ENCODE results near the gene SELENOF.
A peak's percentile ranks its signal among the peaks of the same experiment; 100 is the strongest.
"Not testable (repeated sequence)": the region's sequence is repeated elsewhere in the genome, so short reads cannot be mapped to it uniquely, and the experiment has no call there.

The SELENOF gene

DNA sequence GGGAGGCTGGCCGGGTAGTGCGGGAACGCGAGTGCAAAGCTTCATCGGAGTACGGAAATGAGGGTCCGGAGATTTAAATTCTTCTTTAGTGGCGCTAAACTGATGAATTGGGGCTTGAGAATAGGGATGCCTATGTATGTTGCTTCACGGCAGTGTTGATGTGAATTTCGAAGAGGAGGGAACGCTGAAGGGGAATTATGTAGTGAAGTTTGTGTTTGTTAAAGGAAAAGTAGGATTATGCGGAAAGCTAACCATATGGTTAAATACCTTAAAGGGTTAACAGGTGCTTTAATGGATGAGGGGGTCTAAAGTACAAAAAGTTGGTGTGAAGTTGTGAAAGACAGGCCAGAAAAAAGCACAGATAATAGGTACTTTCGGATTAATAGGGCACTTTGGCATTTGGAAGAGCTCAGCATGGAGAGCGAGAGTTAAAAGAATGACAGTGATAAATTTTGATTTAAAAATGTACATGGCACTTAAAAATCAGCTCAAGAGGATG lies 1.9 kb upstream of the SELENOF start:
- DNase-seq, result no peak

DNA sequence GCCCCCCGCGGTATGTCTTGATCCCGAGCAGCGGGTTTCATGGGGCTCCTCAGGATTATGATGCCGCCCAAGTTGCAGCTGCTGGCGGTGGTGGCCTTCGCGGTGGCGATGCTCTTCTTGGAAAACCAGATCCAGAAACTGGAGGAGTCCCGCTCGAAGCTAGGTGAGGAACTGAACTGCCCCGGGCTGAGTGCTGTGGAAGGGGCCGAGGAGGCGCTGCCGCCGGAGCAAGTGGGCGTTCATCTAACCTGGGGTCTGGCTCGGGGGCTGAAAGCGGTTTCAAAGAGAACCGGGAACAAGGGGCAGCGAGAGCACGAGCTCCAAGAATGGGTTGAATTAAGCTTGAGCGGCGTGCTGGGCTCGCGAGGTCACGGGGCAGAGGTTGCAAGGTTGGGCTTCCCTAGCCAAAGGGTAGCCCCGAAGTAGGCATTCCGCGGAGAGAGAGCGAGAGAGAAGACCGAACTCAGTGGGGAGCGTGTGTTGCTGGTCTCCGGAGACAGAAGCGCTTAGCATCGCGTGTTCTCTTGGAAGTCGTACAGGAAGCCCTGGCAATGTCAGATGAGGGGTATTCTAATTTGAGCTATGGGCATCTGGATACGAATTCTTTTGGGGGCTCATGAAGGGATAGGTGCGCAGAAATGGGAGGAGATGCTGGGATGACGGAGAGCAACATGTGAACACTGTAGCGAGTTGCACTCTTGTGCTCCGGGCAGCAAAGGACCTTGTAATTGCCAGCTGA lies 1.2 kb upstream of the SELENOF start:
- DNase-seq, result peak; percentile 53

DNA sequence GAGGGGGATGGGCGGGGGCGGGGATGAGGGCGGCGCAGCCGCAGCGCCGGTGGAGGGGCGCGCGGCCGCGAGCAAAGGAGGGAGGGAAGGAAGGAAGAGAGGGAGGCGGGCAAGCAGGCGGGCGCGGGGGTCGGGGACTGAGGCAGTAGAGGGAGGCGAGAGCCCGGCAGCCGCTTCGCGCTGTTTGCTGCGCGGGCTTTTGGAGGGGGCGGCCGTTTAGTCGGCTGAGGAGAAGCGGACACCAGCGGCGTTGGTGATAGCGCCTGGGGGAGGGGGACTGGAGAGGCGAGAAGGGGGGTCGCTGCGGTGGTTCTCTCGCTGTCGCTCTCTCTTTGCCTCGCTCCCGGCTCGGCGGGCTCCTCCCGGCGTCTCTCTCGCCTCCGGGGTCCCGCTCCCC lies 673 bp upstream of the SELENOF start, which contains the start of gene HS2ST1:
TSS of gene HS2ST1 (plus strand) at position 35 of the 397 bp plus-strand sequence.
- DNase-seq, result no peak

DNA sequence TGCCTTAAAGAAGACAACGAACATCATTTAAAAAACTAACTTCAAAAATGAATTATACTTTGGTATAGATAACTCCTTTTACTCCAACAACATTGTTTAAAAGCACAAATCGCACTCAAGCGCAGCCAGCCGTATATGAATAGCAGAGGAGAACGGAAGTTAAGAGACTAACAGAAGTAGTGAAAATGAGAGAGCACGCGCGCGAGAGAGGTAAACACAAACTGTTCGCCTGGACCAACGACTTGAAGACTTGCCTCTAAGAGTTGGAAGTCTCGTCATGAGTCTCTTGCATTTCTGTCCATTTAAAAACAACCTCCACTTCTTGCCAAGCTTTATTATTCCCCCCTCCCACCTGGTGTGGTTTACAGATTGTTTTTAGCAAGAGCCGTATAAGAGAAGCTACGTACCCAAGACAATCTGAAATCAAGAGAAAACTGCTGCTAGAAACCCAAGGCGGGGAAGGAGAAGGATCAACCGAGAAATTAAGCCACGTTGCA lies 479 bp downstream of the SELENOF start:
- DNase-seq, result peak; percentile 58

DNA sequence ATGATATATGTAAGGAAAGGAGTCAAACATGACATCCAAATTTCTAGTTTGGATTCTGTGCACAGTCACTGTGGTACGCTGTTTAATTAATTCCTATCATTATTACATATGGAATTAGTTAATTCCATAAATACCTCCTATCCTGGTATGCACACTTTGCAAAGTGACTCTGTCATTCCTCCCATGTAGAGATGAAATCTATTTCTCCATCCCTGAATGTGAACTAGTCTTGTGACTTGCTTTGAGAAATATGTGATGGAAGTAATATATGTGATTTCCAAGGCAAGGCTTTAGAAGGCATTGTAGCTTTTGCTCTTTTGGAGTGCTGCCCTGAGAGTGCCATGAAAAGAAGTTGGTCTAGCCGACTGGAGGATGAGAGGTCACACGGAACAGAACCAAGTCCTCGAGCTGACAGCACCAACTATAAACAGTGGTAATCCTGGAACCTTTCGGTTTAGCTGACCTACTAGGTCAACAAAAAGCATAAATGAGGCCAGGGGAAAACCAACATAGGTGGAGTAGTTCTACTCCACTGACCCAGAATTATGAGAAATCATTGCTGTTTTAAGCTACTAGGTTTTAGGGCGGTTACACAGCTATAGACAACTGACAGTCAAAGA lies 1.5 kb downstream of the SELENOF start:
- DNase-seq, result no peak

DNA sequence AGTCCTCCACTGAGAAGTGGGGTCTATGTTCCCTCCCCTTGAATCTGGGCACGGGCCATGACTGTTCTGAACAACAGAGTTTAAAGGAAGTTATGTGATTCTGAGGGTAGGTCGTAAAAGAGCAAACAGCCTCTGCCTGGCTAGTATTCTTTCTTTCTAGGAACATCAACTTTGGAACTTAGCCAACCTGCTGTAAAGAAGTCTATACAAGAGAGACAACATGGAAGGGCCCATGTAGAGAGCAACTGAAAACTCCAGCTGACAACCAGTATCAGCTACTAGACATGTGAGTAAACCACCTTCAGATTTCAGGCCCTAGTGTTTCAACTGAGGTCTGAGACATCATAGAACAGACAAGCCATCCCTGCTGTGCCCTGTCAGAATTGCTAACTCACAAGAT lies 7.5 kb downstream of the SELENOF start:
- DNase-seq, result no peak

DNA sequence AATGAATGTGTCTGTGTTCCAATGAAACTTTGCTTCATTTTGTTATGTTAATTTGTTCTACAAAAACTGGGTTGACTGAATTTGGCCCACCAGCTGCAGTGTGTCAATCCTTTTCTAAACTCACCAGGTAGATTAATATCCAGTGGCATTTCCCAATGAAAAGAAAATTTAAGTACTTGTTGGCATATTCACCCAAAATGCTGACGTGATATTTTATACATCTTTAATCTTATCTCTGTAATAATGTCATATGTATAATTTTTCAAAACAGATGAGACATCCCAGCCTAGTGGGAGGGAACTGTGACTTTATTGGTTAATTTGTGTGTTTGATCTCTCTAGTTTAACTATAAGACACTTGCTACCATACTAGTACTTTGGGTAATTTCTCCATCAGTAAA lies 8.1 kb downstream of the SELENOF start:
- DNase-seq, result no peak

DNA sequence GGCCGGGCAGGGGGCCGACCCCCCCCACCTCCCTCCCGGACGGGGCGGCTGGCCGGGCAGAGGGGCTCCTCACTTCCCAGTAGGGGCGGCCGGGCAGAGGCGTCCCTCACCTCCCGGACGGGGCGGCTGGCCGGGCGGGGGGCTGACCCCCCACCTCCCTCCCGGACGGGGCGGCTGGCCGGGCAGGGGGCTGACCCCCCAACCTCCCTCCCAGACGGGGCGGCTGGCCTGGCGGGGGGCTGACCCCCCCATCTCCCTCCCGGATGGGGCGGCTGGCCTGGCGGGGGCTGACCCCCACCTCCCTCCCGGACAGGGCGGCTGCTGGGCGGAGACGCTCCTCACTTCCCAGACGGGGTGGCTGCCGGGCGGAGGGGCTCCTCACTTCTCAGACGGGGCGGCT lies 14.5 kb downstream of the SELENOF start:
- DNase-seq, result not testable (repeated sequence)

DNA sequence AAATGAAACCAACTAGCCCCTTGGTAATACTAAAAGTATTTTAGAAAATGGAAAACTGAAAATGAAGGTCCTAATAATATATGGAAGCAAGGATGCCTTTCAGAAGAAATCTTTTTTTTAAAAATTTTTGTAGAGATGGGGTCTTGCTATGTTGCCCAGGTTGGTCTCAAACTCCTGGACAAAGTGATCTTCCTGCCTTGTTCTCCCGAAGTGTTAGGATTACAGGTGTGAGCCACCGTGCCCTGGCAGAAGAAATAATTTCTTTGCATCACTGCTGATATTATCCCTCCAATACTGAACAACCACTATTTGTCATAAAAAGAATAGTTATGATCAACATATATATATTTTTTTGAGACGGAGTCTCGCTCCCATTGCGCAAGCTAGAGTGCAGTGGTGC lies 25.6 kb downstream of the SELENOF start:
- no peak for DNase-seq

DNA sequence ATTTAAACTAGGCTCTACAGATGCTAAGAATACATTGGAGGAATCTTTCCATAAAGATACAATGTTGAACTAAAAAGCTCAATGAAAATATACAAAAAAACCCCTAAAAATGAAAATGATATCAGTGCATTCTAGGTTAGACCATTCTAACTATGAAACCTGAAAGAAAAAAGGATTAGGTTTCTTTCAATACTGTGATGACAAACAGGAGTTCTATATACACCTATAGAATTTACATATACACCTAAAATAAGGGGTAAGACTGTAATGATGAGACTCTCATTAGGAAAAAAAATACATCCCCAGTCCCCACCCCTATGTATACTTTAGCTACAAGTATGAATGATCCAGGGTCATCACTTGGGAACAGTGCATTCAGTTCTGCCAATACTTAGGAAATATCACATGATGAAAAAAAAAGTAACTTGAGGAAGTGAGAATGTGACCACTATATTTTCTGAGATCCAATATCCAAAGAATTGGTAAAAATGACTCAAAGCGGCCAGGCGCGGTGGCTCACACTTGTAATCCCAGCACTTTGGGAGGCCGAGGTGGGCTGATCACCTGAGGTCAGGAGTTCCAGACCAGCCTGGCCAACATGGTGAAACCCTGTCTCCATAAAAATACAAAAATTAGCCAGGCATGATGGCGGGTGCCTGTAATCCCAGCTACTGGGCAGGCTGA lies 26.3 kb downstream of the SELENOF start:
- DNase-seq, result no peak

DNA sequence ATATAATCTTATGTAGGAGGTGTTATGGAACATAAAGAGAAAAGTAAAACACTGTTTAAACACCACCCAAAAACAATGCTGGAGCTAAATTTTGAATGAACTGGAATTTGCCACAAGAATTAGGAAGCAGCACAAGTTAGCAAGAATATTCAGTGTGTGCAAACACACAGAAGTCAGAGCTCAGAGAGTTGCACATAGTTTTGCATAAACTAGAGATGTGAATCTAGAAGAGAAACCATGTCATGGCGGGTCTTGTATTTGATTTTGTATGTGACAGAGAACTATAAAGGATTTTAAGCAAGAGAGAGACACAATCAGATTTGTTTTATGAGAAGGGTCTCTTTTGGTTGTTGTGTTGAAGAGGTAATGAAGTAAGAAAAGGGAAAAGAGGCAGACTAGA lies 38.2 kb downstream of the SELENOF start:
- DNase-seq, result no peak

DNA sequence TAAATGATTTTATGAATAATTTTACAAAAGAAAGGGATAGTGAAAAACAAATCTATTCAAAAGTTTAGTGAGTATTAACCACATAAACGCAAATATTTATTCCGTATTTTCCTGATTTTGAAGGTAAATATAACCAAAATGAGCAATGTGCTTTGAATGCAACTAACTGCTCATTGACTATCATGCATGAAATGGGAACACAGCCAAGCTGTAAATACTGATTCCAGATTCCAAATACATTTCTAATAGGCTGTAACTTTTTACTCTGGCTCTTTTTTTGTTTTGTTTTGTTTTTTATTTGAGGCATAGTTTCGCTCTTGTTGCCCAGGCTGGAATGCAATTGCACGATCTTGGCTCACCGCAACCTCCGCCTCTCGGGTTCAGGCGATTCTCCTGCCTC lies 41.8 kb downstream of the SELENOF start:
- no peak for DNase-seq

DNA sequence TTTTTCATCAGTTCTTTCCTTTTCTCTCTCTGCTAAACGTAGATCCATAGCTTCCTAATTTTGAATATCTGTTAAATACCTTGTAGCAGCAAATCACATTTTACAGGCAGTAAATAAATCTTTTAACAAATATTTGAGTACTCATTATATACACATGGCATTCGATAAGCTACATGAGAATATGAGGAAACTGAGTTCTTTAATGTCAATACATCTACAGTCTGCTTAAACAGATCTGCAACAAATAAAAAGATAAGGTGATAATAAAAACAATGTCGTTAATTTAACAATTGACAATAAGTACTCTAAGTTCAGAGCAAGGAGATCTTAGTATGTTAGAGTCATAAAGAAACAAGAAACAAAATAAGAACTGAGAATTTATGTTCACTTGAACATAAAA lies 42.9 kb downstream of the SELENOF start:
- no peak for DNase-seq

DNA sequence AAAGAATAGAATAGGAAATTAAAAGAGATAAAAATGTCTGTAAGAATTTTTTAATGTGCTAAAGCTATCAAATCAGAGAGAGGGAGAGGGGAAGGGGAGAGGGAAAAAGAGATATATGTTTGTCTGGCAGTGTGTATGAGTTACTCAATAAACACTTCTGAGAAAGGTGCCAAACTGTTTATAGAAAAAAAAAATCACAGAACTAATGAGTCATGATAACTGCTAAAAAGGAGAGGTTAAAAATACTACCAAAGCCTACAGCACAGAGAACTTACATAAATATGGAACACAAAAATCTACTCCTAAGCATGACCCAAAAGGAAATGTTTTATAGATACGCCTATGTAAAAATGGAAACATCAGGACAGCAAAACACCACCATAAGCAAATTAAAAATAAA lies 45.4 kb downstream of the SELENOF start:
- no peak for DNase-seq

DNA sequence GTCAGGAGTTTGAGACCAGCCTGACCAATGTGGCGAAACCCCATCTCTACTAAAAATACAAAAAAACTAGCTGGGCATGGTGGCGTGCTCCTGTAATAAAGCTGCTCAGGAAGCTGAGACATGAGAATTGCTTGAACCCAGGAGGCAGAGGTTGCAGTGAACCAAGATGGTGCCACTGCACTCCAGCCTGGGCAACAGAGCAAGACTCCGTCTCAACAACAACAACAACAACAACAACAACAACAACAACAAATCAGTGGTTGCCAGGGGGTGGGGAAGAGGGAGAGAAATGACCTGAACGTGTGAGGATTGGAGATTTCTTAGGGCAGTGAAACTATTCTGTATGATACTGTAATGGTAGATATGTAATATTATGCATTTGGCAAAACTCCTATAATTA lies 46.6 kb downstream of the SELENOF start:
- DNase-seq, result not testable (repeated sequence)

DNA sequence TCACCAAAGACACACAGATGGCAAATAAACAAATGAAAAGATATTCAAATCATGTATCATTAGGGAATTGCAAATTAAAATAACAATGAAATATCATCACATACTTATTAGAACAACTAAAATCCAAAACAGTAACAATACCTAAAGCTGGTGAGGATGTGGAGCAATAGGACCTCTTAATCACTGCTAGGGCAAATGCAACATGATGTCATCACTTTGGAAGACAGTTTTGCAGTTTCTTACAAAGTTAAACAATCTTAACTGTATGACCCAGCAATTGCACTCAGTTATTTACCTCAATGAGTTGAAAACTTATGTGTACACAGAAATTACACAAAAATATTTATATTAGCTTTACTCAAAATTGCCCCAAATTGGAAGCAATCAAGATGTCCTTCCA lies 47.3 kb downstream of the SELENOF start:
- no peak for DNase-seq

DNA sequence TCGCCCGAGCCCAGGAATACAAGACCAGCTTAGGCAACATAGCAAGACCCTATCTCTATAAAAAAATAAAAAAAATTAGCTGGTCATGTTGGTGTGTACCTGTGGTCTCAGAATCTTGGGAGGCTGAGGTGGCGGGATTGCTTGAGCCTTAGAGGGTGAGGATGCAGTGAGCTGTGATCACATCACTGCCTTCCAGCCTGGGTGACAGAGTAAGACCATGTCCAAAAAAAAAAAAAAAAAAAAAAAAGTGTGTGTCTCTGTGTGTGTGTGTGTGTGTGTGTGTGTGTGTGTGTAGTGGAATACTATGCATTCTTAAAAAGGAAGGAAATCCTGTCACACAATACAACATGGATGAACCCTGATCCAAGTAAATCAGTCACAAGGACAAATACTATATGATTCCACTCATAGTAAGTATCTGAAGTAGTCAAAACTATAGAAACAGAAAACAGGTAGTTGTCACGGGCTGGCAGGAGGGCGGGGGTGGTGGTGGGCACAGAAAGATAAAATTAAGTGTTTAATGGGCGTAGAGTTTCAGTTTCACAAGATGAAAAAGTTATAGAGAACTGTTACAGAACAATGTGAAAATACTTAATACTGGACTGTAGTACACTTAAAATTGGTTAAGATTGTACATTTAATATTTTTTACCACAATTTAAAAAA lies 47.8 kb downstream of the SELENOF start:
- no peak for DNase-seq

DNA sequence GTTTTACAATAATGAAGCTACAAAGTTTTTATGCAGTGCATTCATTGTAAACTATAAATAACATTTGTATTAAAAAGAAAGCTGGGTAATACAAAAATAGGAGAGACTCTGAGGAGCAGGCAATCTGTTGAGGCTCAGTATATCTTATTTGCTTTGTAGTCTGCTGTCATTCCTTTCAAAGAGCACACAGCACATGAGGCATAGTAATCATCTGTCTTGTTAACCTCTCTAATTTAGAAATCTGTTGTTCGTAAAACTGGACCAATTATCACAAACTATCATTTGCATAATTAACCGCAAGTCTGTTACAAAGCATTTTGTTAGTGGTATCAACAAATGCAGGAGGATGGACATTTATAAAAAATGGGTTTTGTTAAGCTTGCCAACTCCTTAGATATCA lies 51.0 kb downstream of the SELENOF start:
- DNase-seq, result no peak

DNA sequence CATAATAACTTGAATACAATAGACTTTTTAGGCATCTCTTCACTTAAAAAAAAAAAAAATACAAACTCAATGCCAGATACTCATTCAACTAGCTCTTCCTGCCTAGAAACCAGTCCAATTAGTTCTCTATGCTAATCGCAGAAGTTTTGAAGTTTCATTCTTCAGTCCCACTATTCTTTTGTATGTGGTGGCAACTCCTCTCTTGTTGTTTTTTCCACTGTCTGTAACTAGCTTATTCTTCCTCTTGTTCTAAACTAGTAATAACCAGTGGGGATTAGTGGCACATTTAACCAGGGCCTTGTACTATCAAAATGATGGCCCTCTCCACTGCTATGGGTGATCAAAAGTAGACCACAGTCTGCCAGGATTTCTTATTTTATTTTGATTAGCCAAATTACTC lies 52.5 kb downstream of the SELENOF start:
- DNase-seq, result no peak

DNA sequence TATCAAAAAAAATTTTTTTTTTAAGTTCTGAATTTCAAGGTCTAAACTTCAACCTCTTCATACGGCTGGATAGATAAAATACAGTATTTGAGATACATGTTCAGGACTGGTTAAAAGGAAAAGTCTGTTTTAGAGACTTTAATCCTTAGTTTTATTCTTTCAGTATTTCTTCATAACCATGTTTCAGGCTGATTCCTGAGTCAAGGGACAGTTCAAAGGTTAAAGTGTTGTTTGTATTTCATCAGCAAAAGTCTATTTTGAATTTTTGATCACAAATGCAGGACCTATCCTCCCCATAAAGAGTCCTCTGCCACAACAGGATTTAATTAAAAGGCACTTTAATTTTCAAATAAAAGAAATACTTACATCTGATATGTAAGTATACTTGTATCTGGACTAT lies 53.5 kb downstream of the SELENOF start:
- no peak for DNase-seq

DNA sequence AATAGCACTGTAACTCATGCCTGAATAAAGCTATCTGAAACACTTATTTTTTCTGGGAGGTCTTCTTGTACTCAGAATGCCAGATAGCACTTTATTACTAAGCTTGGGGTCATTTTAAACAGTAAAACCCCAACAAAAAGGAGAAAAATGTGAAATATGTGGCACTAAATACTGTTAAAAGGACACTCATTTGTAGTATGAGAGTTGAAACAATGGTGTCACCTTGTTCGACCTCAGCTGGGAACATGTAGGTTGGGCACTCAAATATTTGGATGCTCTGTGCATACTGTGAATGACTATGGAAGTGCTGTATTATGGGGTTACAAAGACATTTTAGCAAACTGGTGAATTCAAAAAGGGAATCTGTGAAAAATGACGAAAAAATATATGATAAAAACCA lies 53.9 kb downstream of the SELENOF start:
- DNase-seq, result no peak

DNA sequence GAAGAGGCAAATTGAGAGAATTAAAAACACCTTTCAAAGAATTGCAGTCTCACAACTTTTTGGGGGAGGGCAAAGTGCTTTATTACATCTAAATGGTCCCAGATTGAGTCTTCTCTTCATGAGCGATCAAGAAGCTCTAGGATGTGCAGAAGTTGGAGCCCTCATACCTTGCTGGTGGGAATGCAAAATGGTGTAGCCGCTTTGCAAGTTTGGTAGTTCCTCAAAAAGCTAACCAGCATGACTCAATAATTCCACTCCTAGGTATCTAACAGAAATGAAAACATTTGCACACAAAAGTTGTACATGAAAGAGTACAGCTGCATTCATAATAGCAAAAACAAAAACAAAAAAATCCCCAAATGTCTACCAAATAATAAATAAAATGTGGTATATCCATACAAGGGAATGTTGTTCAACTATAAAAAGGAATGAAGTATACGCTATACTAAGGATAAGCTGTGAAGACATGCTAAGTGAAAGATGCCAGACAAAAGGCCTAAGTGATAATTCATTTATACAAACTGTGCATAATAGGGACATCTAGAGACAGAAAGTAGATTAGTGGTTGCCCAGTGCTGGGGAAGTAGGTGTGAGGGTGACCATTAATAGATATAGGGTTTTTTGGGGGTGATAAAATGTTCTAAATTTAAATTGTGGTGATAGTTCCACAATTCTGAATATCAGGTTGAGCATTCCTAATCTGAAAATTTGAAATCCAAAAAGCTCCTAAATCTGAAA lies 55.2 kb downstream of the SELENOF start:
- no peak for DNase-seq

DNA sequence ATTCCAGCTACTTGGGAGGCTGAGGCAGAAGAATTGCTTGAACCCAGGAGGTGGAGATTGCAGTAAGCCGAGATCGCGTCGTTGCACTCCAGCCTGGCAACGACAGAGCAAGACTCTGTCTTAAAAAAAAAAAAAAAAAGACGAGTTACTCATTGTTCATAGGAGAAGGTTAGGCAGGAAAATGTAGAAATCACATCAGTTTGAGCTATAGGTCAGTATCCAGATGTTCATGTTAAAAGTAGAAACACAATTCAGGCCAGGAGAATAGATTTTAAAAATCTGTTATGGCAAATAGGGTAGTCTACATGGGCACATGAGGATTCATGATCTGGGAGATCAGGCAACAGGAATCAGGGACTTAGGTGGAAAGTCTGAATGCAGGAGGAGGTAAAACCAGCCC lies 57.7 kb downstream of the SELENOF start:
- no peak for DNase-seq
